ENCODE data around the gene SMIM45.

GRCh38 chr22:41947424-41948080, 4.4 kb upstream of the SMIM45 start:
- no peak for TF ChIP-seq CTCF (IDR thresholded peaks at IDR 0.05)
- no peak for TF ChIP-seq EP300 (IDR thresholded peaks at IDR 0.05)

Measured in suprapubic skin (tissue), 3 donors.